NCI-H510A treated with DMSO at 0.1 percent for 48 hours (cell line): ENCODE results near the gene SORL1.

Source experiments
- DNase-seq: peaks from one replicate; lab custom pipeline; 2025; lab: John Stamatoyannopoulos, UW

Gene SORL1

GRCh38 chr11:121536126-121536525, 84.0 kb downstream of the SORL1 start:
- no peak for DNase-seq

- DNase-seq = no peak
Observed at GRCh38 chr11:121538054-121538453, 85.9 kb downstream of the SORL1 start.

GRCh38 chr11:121539000-121539399, 86.9 kb downstream of the SORL1 start:
- DNase-seq = no peak

- DNase-seq = no peak
Observed at GRCh38 chr11:121540627-121541026, 88.5 kb downstream of the SORL1 start.

- DNase-seq = no peak
Observed at GRCh38 chr11:121543836-121544380, 91.8 kb downstream of the SORL1 start.

- DNase-seq = no peak
Observed at GRCh38 chr11:121544956-121545355, 92.8 kb downstream of the SORL1 start.

- no peak for DNase-seq
Observed at GRCh38 chr11:121547574-121547973, 95.5 kb downstream of the SORL1 start.

GRCh38 chr11:121550247-121551030, 98.3 kb downstream of the SORL1 start:
- DNase-seq = no peak

GRCh38 chr11:121551463-121551862, 99.3 kb downstream of the SORL1 start:
- no peak for DNase-seq

- no peak for DNase-seq
Observed at GRCh38 chr11:121552154-121552553, 100.0 kb downstream of the SORL1 start.

GRCh38 chr11:121552644-121553043, 100.5 kb downstream of the SORL1 start:
- no peak for DNase-seq

GRCh38 chr11:121553389-121553788, 101.3 kb downstream of the SORL1 start:
- DNase-seq = no peak

GRCh38 chr11:121553806-121554205, 101.7 kb downstream of the SORL1 start:
- no peak for DNase-seq

- no peak for DNase-seq
Observed at GRCh38 chr11:121554552-121554951, 102.4 kb downstream of the SORL1 start.

- DNase-seq = no peak
Observed at GRCh38 chr11:121555121-121555520, 103.0 kb downstream of the SORL1 start.

GRCh38 chr11:121556937-121557336, 104.8 kb downstream of the SORL1 start:
- no peak for DNase-seq

GRCh38 chr11:121557348-121557747, 105.2 kb downstream of the SORL1 start:
- no peak for DNase-seq

GRCh38 chr11:121559606-121560200, 107.6 kb downstream of the SORL1 start:
- no peak for DNase-seq

- DNase-seq = no peak
Observed at GRCh38 chr11:121560236-121560635, 108.1 kb downstream of the SORL1 start.

GRCh38 chr11:121561240-121561639, 109.1 kb downstream of the SORL1 start:
- no peak for DNase-seq

GRCh38 chr11:121561716-121562115, 109.6 kb downstream of the SORL1 start:
- DNase-seq = no peak

GRCh38 chr11:121563003-121563402, 110.9 kb downstream of the SORL1 start:
- no peak for DNase-seq
